Measurements from ENCODE around the gene PDE8B.

Gene PDE8B

GRCh38 chr5:77418162-77418561 lies 207.7 kb downstream of the PDE8B start:
- DNase-seq = no peak

GRCh38 chr5:77418601-77419581 lies 208.4 kb downstream of the PDE8B start:
- no peak for DNase-seq

- no peak for DNase-seq
Measured at GRCh38 chr5:77419644-77420582, 209.4 kb downstream of the PDE8B start.

- DNase-seq = no peak
Measured at GRCh38 chr5:77420940-77421339, 210.5 kb downstream of the PDE8B start.

GRCh38 chr5:77423022-77423750 lies 212.7 kb downstream of the PDE8B start:
- no peak for DNase-seq

GRCh38 chr5:77424921-77425320 lies 214.4 kb downstream of the PDE8B start:
- DNase-seq = no peak

- no peak for DNase-seq
Measured at GRCh38 chr5:77425420-77425819, 214.9 kb downstream of the PDE8B start.

GRCh38 chr5:77425998-77426659 lies 215.6 kb downstream of the PDE8B start:
- no peak for DNase-seq

GRCh38 chr5:77426670-77427069 lies 216.2 kb downstream of the PDE8B start:
- no peak for DNase-seq

GRCh38 chr5:77427998-77428397 lies 217.5 kb downstream of the PDE8B start:
- no peak for DNase-seq

GRCh38 chr5:77428526-77428925 lies 218.0 kb downstream of the PDE8B start:
- DNase-seq = no peak

- no peak for DNase-seq
Measured at GRCh38 chr5:77430726-77431125, 220.2 kb downstream of the PDE8B start.

- DNase-seq = no peak
Measured at GRCh38 chr5:77431286-77431685, 220.8 kb downstream of the PDE8B start.

- DNase-seq = no peak
Measured at GRCh38 chr5:77431719-77432118, 221.2 kb downstream of the PDE8B start.

GRCh38 chr5:77437194-77437593 lies 226.7 kb downstream of the PDE8B start:
- no peak for DNase-seq

GRCh38 chr5:77438071-77438470 lies 227.6 kb downstream of the PDE8B start:
- DNase-seq = no peak

GRCh38 chr5:77443670-77444069 lies 233.2 kb downstream of the PDE8B start:
- no peak for DNase-seq

GRCh38 chr5:77444356-77444755 lies 233.9 kb downstream of the PDE8B start:
- no peak for DNase-seq

GRCh38 chr5:77448831-77449230 lies 238.4 kb downstream of the PDE8B start:
- DNase-seq = no peak

- DNase-seq = no peak
Measured at GRCh38 chr5:77449277-77449676, 238.8 kb downstream of the PDE8B start.

- DNase-seq = no peak
Measured at GRCh38 chr5:77449981-77450380, 239.5 kb downstream of the PDE8B start.

GRCh38 chr5:77452351-77452750 lies 241.9 kb downstream of the PDE8B start:
- peak; percentile 8 for DNase-seq
